Stimulated activated CD8-positive, alpha-beta memory T cell treated with anti-CD3 and anti-CD28 coated beads, Interleukin-12 subunit alpha, Interleukin-12 subunit beta, amount 100 ng/mL, for 1 hour (primary cell): ENCODE results near the gene HPS4.
A peak's percentile ranks its signal among the peaks of the same experiment; 100 is the strongest.
"Not testable (repeated sequence)": the region's sequence is repeated elsewhere in the genome, so short reads cannot be mapped to it uniquely, and the experiment has no call there.

ENCODE experiments used
- DNase-seq: peaks from one replicate; pipeline ENCODE4 v3.0.0-alpha.2; 2020; ENCODE audit warnings: low read depth

The HPS4 gene

DNA sequence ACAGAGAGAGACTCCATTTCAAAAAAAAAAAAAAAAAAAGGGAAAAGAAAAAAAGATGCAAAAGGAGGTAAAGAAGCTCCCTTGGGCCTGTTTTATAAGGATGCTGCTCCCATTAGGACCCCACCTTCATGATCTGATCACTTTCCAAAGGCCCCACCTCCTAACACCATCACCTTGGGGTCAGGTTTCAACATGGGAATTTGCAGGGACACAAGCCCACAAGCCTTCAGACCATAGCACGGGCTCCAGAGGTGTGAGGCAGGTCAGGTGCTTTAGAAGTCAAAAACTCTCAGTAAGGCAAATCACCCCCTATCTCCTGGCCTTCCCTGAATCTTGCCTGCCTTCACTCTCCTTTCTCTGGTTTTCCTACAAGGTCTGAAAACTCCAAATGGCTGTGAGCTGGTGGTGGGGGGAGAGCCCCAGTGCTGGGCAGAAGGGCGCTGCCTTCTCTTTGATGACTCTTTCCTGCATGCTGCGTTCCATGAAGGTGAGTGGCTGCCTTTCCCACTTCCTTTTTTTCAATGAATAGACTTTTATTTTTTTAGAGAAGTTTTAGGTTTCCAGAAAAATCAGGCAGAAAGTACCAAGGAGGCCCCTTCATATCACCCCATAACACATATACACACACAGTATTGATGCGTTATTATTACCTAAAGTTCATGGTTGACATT is 41.4 kb downstream of the HPS4 start:
- no peak for DNase-seq

DNA sequence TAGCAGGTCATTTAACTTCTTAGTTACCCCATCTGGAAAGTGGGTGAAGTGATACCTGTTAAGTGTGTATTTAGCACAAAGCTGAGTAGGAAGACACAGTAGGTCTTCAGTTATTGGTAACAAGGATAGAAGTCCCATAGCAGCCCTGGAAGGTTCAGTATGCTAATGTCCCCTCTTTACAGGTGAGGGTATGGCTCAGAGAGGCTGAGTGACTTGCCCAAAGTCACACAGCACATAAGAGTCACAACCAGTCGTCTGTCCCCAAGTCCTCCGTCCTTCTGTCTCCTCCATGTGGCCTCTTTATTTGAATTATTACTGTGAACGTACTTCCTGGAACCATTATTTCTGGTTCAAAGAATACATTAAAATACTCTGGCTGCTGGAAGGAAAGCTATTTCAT is 44.0 kb downstream of the HPS4 start:
- no peak for DNase-seq

DNA sequence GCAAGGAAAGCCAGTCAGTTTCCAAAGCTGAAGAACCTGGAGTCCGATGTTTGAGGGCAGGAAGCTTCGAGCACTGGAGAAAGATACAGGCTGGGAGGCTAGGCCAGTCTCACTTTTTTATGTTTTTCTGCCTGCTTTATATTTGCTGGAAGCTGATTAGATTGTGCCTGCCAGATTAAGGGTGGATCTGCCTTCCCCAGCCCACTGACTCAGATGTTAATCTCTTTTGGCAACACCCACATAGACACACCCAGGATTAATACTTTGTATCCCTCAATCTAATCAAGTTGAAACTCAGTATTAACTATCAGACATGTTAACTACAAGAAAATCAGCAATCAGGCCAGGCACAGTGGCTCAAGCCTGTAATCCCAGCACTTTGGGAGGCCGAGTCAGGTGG is 44.8 kb downstream of the HPS4 start:
- not testable (repeated sequence) for DNase-seq

DNA sequence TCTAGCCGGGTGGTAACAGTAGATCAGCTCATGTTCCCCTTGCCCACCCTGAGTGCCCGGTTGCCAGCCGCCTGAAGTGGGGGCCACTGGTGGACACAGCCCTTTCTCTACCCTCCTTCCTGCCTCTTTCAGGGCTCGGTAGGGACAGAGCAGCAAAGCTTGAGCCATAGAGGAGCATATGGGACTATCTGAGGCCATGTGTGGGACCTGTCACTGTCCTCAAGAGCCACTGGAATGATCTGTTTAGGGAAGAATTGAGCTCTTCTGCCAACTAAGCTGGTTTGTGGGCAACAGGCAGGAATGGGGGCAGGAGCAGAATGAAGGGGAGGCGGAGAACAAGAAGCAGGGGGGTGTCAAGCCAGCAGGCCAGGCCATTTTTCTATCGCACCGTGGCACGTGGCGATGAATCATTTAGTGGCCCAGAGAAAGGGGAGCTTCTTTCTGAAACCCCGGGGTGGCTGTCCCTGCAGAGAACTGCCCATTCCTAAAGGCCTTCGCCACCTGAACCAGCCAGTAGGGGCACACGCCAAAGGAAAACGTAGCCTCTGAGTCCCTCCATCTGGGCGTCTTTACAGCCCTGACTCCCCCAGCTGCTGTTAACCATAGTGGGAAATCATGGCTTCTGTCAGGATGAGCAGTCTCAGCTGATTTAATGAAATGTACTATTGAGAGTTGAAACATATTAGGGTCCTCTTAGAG is 45.7 kb downstream of the HPS4 start:
- no peak for DNase-seq

DNA sequence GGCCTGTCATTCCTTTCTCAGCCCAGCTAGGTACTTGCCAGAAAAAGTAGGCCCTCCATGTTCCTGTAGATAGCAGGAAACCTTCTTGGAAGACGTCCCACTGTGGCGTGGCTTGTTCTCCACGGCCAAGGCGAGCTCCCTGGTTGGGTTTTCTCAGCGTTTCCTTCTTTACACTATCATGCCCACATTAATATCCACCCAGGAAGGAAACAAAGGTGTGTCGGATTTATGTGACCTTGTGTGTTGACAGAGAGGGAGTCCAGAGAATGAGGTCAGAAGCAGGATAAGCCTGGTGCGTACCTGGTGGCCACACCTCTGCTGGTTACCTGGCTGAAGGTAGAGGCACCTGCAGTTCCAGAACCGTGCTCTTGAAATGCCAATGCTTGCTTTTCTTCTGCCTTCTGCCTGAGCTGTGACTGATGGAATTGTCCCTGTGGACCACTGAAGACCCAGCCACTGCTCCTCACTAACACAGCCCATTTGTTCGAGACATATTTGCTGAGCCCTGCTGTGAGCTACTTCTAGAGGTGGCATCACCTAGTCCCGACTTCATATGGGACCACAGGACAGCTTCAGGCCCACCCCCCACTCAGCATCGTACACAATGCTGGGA is 46.6 kb downstream of the HPS4 start:
- DNase-seq = no peak

DNA sequence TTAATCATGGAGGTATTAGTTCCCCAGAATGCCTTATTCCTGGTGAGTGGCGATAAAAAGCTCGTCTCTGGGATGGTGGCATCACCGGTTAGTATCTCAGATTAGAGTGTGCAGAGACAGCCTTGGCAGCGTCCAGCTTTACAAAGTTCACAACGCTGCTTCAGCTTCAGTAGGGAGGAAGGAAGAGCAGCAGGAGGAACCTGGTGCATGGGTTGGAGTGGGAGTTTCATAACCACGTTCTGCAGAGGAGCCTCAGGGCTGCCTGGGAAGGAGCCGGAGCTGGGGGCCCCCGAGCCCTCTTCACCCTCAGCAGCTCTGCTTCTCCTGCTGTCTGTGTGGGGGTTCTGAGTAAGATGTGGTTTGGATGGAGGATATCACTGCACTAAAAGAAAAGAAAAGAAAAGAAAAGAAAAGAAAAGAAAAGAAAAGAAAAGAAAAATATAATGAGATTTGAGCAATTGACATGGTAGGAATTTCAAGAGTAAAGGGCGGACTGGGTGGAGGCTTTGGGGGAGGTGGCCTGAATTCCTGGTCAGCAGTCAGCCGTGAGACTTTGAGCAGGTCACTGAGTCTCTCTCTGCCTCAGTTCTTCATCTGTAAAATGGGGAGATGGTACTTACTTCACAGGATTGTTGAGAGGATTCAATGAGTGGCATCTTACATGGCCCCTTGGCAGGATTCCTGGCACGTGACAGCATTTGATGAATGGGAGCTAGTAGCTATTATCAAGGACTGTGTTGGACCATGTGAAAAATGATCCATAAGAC is 48.1 kb downstream of the HPS4 start:
- DNase-seq = no peak

DNA sequence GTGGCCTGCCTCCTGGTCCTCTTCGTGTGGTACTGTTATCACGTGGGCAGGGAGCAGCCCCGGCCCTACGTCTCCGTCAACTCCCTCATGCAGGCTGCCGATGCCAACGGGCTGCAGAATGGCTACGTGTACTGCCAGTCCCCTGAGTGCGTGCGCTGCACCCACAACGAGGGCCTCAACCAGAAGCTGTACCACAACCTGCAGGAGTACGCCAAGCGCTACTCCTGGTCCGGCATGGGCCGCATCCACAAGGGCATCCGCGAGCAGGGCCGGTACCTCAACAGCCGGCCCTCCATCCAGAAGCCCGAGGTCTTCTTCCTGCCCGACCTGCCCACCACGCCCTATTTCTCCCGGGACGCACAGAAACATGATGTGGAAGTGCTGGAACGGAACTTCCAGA is 49.8 kb downstream of the HPS4 start:
- no peak for DNase-seq

DNA sequence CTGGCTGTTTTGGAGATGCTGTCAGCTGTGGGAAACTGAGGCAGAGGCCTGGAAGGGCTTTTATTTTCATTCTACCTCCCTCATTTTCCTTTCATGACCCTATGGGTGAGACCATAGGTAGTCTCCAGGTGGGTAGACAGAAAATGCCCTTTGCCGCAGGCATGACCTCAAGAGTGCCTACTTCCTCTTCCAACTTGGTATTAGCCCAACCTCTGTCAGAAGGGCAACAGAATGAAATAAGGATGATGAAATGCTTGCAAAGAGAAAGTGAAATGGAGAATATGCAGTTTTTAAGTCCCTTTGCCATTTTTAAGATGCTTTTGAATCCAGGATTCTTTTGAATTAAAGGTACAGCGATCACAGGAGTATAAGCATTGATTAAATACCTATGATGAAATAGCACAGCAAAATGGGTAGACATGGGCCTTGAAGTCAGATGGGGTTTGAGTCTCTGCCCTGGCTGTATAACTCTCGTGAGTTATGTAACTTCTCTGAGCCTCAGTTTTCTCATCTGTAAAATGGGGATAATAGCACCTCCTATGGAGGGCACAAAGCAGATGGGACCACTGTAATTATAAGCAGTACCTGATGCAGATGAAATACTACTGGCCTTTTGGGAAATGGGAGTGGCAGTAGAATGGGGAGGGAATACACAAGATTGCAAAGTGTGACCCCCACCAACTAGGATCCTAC is 50.8 kb downstream of the HPS4 start:
- DNase-seq = no peak

DNA sequence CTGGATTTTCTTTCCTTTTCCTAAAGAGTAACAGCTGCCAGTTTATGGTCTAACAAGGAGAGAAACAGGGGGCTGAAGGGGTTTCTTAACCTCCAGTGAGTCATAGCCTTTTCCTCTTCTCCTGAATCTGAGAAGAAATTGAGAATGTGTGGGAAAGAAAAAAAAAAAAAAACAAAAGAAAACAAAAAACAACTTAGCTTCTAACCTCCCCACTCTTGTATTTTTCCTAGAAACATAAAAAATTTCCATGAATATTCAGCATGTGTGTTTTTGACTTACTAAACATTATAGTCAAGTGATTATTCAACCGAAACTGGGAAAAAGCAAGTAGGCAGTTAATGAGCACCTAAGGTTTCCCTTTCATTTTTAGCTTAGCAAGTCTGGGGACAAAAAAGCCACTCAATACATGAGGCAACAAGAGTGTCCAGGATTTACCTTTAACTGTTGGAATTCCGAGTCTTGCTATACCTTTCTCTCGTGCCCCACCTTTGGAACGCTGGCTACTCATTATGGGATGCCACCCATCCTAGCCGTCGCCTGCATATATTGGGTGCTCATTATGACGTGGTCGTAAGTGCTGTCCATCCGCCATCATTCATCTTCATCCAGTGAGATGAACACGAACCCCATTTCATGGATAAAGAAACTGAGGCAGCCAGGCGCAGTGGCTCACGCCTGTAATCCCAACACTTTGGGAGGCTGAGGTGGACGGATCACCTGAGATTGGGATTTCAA is 52.2 kb downstream of the HPS4 start:
- no peak for DNase-seq

DNA sequence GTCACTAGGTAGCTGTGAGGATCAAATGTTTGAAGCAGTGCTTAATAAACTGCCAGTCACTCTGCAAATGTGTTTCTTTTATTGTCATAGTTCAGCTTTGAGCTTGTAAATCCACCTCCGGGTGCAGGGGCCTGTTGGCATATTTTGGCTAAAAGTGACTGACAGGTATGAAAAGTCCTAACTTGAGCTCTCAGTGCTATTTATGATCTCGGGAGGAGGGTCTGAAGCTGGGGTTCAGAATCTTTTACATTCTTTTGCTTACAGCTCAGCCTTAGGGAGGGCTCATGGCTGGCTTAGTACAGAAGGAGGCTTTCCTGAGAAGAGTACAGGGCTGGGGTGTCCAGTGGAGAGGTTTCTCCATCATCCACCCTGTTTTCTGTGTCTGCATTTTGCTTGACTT is 53.0 kb downstream of the HPS4 start:
- DNase-seq = no peak

DNA sequence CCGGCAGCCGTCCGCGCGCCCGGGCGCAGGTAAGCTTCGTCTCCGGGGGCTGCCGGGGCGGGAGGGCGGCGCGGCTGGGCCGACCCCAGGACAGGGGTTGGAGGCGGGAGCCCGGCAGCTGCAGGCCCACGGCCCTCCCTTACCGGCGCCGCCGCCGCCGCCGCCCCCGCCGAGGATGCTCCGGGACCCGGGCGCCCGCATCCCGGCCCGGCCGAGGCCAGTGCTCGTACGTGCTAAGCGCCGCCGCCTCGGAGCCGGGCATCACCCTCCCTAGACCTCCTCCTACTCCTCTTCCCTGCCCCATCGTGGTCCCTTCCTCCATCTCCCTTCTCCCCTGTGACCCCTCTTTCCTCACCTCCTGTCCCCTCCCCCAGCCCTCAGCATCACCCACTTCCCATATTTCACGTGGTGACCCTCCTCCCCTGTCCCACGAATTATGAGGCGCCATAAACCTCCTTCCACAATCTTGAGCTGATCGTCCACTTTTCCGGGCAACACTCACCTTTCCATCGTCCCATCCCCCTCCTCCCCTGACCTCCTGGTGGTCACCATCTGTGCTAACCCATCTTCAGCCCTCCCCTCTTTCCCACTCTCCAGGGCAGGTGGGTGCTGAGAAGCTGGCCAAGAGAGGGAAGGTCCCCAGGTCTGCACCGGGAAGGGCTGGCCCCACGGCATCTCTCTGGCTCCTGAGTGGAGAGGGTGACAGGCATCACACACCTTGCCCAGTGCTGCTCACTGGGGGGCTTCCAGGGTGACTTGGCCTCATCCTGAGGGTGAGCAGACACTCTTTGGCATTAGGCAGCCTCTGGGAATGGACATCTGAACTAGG is 53.9 kb downstream of the HPS4 start:
- no peak for DNase-seq

DNA sequence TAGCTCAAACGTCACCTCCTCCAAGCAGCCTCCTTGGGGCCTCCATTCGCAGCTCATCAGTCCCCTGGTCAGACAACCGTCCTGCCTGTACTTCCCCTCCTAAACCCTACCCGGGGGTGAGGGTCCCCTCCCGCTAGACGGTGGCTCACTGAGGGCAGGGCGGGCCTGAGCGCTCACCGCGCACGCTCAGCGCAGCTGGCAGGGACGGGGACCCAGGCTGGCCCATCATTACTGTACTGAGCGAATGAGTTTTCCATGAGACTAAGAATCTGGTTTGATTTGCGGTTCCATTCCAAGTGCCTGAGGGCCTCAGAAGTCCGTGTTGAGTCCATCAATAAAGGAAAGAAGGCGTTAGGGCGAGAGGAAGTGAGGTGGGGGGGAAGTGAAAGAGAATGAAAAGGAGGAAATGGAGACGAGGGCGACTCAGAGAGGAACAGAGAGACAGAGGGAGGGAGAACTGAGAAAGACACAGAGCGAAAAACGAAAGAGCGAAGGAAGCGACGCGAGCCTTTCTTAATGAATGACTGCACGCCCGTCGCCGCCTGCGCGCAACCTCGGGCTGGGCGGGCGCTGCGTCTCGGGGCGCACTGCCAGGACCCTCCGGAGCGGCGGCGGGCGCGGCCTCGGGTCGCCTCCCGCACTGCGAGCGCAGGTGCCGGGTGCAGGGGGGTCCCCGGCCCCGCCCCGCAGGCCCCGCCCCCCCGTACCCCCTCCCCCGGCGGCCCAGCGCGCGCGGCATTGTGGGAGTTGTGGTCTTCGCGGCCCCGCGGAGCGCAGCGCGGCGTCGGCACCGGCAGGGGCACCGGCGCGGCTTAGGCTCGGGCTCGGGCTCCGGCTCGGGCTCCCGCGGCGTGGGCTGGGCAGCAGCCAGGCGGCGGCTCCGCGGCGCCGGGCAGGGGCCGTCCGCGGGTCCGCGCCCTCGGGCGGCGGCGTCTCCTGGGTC is 54.8 kb downstream of the HPS4 start, which contains the start of gene ASPHD2:
Gene ASPHD2, plus strand, starts transcription at position 746 of the 943 bp plus-strand sequence. CDS start 4,356 bp downstream, outside the sequence.
- DNase-seq = peak; percentile 55

DNA sequence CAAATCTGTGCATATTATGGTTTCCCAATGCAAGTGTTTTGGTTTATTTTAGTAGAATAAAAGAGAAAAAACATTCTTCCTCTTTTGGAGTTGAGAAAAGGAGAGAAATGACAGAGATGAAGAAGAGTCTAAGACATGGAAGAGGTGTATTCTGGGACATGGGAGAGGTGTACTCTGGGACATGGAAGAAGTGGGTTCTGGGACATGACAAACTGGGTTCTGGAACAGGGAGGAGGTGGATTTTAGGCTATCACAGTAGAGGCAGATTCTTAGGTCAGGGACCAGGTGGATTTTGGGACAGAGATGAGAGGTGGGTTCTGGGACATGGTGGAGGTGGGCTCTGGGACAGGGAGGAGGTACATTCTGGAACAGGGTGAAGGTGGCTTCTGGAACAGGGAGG is 56.7 kb downstream of the HPS4 start:
- no peak for DNase-seq

DNA sequence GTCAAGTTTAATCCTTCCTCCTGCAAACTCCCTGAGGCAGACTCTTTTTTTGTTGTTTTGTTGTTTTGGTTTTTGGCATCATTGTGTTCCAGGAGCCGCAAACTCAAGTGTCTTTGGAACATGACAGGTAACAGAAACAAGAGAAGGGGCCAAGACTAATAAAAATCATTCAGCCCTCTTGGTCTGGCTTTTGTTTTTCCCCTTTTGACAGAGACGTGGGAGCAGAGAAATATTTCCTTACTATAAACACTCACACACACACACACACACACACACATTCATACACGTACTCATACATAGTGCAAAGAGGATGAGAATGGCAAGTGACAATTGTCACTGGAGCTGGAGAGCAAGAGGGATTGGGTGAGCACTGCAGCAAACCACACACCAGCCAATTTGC is 65.0 kb downstream of the HPS4 start:
- DNase-seq = no peak

DNA sequence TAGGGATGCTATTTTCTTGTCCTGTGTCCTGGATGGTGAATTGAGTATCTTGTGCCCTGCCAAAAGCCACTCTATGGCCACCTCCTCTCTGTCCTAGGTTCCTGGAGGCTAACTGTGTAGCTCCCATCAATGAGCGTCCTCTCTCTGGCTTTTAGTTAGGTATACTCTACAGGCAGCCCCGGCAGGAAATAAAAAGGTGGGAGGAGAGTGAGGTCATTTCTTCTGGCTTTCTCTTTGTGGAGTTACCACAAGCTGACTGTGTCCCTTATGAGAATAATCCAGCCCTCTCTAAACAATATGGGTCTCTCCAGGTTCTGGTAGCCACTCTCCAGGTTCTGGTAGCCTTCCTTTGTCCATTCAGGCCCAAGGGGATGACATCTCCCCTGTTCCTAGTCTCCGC is 66.2 kb downstream of the HPS4 start:
- no peak for DNase-seq

DNA sequence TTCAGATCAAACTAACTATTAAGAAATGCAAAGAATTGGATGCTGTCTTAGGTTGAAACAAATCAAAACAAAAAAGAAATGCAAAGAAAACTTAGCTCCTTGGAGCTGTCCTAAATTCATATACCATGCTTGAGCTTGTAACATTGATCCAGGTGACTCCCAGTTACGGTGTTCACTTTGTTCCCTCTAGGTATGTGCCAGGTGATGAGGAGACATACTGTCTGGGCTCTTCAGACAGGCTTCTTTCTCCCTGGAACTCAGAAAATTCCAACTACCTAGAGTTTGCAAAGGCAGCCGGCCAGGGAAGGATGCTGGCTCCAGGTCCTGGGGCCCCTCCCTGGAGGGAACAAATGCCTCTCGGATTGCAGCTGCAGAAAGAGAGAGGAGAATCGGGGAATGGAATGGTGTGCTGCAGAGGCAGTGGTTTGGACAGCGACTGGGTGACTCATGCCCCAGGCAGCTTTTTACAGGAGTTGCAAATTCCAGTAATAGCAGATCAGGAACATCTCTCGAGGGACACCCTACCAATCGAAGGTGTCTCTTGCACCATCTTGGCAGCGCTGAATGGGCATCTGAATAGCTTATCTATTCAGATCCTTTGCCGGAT is 66.8 kb downstream of the HPS4 start:
- no peak for DNase-seq

DNA sequence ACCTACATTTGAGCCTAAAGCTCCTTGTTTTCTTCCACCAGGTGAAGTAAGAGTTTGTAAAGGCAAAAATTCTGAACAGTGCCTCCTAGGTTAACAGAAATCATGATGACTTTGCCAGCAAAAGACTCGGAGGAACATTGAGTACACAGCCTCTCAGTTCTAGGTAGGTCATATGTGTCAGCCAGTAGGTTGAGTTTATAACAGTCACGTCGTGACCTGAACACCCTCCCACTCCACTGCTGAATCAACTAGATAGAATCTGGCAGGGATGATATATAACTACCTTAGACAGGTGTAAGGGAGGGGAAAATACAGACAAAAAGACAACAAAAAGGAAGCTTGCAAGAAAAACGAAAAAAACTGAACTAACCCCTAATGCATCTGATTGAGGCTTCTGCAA is 67.3 kb downstream of the HPS4 start:
- DNase-seq = no peak

DNA sequence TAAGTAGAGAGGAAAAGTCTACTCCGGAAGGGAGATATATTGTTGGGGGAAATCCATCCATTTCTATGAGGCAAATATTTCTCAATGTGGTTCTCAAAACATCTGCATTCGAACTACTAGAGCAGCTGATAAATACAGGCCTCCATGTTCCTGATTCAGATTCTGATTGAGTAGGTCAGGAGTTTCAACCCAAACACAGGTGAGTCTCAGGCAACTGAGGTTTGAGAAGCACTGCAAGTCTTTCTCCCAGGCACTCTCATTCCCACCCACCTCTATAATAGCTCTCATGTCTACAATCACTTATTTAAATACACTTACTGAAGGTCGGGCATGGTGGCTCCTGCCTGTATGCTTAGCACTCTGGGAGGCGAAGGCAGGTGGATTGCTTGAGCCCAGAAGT is 69.2 kb downstream of the HPS4 start:
- no peak for DNase-seq

DNA sequence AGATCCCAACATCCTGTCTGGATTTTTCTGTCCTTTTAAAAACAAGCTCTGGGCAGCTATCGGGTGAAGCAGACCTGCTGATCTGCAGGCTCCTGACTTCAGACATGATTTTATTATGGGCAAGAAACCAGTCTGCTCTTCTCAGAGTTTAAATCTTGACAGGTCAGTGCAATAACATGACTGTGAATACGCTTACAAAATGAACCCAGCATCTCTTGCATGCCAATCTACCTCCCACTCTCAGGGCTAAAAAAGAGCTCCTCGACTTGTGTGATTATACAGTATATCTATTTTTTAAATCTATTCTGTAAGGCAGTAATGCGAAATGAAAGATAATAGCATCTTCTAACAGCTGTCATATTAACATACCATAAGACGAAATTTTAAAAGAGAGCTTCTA is 73.2 kb downstream of the HPS4 start:
- no peak for DNase-seq
